Measurements from ENCODE around the gene CERT1.

CERT1 gene

GRCh38 chr5:75482482-75482881, 28.9 kb downstream of the CERT1 start:
- H3K4me1 Mint-ChIP-seq (ENCODE audit: low read depth): peaks cover 11% of the 10 kb centered on the region
- peaks cover 48% of the 10 kb centered on the region for H3K36me3 Mint-ChIP-seq (ENCODE audit: low read depth)

DNA sequence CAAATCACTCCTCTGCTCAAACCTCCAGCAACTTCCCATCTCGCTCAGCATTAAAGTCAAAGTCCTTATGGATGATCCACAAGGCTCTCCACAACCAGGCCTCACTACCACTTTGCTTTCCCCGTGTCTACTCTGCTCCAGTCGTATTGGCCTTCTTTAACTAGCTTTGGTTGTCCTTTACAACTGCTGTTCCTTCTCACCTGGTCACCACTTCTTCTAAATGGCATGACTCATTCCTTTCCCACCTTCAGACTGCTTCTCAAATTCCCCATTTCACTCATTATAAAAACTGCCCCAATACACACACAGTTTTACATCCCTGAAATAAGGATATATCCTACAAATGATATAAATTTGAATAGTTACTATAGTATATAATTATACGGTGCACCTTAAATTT, 30.4 kb downstream of the CERT1 start:
- Mint-ChIP-seq H3K4me1 (ENCODE audit: low read depth) (peaks cover 8% of the 10 kb centered on the region), H3K36me3 (ENCODE audit: low read depth) (peaks cover 35% of the 10 kb centered on the region)

More at GRCh38 chr5:75482482-75482881, 28.9 kb downstream of the CERT1 start:
- DNase-seq (ENCODE audit: low spot score): no peak
- H3K9me3 Mint-ChIP-seq: peaks cover 45% of the 10 kb centered on the region
- H3K27me3 Mint-ChIP-seq (ENCODE audit: low read depth): no peaks in the 10 kb centered on the region
- no peak overlapping the region for H3K4me3 Mint-ChIP-seq
- no peak overlapping the region for H3K27ac Mint-ChIP-seq

GRCh38 chr5:75475364-75475763, 36.1 kb downstream of the CERT1 start:
- DNase-seq (ENCODE audit: low spot score): no peak
- H3K27ac Mint-ChIP-seq: no peak overlapping the region

More for the DNA sequence above, 30.4 kb downstream of the CERT1 start:
- Mint-ChIP-seq H3K4me3 (no peak overlapping the region), H3K27ac (no peak overlapping the region), H3K9me3 (peaks cover 30% of the 10 kb centered on the region), H3K27me3 (ENCODE audit: low read depth) (no peaks in the 10 kb centered on the region)
- no peak for DNase-seq (ENCODE audit: low spot score)

DNA sequence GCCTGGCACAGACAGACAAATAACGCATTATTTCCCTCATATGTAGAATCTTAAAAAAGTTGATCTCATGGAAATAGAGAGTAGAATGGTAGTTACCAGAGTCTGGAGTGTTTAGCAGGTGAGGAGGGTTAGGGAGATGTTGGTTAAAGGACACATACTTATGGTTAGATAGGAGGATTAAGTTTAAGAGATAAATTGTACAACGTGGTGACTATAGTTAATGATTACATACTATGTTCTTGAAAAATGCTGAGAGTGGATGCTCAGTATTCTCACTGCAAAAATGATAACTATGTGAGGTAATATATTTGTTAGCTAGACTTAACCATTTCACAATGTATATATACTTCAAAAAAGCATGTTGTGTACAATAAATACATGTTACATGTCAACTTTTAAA, 38.0 kb downstream of the CERT1 start:
- Mint-ChIP-seq H3K4me1 (ENCODE audit: low read depth) (peaks cover under 1% of the 10 kb centered on the region), H3K36me3 (ENCODE audit: low read depth) (peaks cover 34% of the 10 kb centered on the region), H3K4me3 (no peak overlapping the region), H3K27ac (no peak overlapping the region), H3K27me3 (ENCODE audit: low read depth) (no peaks in the 10 kb centered on the region), H3K9me3 (peaks cover 36% of the 10 kb centered on the region)
- no peak for DNase-seq (ENCODE audit: low spot score)

More at GRCh38 chr5:75475364-75475763, 36.1 kb downstream of the CERT1 start:
- Mint-ChIP-seq H3K4me1 (ENCODE audit: low read depth) (peaks cover 3% of the 10 kb centered on the region), H3K9me3 (peaks cover 19% of the 10 kb centered on the region), H3K36me3 (ENCODE audit: low read depth) (peaks cover 19% of the 10 kb centered on the region), H3K4me3 (no peak overlapping the region), H3K27me3 (ENCODE audit: low read depth) (no peaks in the 10 kb centered on the region)

DNA sequence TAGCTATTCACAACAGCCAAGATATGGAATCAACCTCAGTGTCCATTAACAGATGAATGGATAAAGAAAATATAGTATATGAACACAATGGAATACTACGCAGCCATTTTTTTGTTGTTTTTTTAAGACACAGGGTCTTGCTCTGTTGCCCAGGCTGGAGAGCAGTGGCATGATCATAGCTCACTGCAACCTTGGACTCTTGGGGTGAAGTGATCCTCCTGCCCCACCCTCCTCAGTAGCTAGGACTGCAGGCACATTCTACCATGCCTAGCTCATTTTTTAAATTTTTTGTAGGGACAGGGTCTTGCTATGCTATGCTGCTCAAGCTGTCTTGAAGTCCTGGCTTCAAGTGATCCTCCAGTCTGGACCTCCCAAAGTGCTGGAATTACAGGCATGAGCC, 38.5 kb downstream of the CERT1 start:
- H3K27ac Mint-ChIP-seq: no peak overlapping the region
- peaks cover 38% of the 10 kb centered on the region for H3K9me3 Mint-ChIP-seq
- no peaks in the 10 kb centered on the region for H3K27me3 Mint-ChIP-seq (ENCODE audit: low read depth)
- DNase-seq (ENCODE audit: low spot score): no peak
- H3K36me3 Mint-ChIP-seq (ENCODE audit: low read depth): peaks cover 39% of the 10 kb centered on the region
- H3K4me3 Mint-ChIP-seq: no peak overlapping the region
- H3K4me1 Mint-ChIP-seq (ENCODE audit: low read depth): peaks cover 1% of the 10 kb centered on the region

- no peak overlapping the region for H3K4me3 Mint-ChIP-seq
- no peaks in the 10 kb centered on the region for H3K27me3 Mint-ChIP-seq (ENCODE audit: low read depth)
- H3K27ac Mint-ChIP-seq: no peak overlapping the region
- no peak for DNase-seq (ENCODE audit: low spot score)
- peaks cover 43% of the 10 kb centered on the region for H3K36me3 Mint-ChIP-seq (ENCODE audit: low read depth)
- H3K9me3 Mint-ChIP-seq: peaks cover 43% of the 10 kb centered on the region
- H3K4me1 Mint-ChIP-seq (ENCODE audit: low read depth): peaks cover 10% of the 10 kb centered on the region
These were observed 40.2 kb downstream of the CERT1 start for GRCh38 chr5:75471193-75471592.

DNA sequence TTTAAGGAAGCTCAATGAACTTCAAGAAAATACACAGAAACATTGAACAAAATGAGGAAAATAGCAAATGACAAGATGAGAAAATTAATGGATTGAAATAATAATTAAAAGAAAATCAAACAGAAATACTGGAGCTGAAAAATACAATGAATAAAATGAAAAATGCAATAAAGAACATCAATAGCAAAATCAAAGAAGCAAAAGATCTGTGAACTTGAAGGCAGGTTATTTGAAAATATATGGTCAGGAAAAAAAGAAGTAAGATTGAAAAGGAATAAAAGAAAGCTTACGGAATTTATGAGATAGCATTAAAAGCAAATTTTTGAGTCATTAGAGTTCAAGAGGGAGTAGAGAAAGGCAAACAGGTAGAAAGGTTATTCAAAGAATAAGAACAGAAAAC, 42.4 kb downstream of the CERT1 start:
- Mint-ChIP-seq H3K27me3 (ENCODE audit: low read depth) (no peaks in the 10 kb centered on the region), H3K36me3 (ENCODE audit: low read depth) (peaks cover 44% of the 10 kb centered on the region)
- no peak for DNase-seq (ENCODE audit: low spot score)

DNA sequence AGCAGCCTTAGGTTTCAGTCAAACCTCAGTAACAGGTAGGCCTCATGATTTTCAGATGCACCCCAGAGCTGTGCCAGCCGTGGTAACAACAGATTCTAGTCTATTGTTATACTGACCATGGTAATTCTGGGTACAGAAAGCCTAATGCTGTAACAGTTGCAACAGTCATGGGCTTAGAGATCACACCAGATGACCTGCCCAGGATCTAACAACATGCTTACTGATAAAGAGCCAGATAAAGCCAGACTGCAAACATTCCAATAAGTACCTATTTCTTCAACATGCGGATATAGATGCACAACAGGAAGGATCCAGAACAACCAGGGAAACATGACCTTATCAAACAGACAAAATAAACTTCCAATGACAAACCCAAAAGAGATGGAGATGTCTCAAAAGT, 42.8 kb downstream of the CERT1 start:
- no peak overlapping the region for H3K4me3 Mint-ChIP-seq
- DNase-seq (ENCODE audit: low spot score): no peak
- H3K27me3 Mint-ChIP-seq (ENCODE audit: low read depth): no peaks in the 10 kb centered on the region
- peaks cover 43% of the 10 kb centered on the region for H3K9me3 Mint-ChIP-seq
- H3K27ac Mint-ChIP-seq: no peak overlapping the region
- H3K36me3 Mint-ChIP-seq (ENCODE audit: low read depth): peaks cover 45% of the 10 kb centered on the region
- H3K4me1 Mint-ChIP-seq (ENCODE audit: low read depth): peaks cover 21% of the 10 kb centered on the region

More for the DNA sequence above, 42.4 kb downstream of the CERT1 start:
- peaks cover 17% of the 10 kb centered on the region for H3K4me1 Mint-ChIP-seq (ENCODE audit: low read depth)
- H3K27ac Mint-ChIP-seq: no peak overlapping the region
- H3K9me3 Mint-ChIP-seq: peaks cover 43% of the 10 kb centered on the region
- H3K4me3 Mint-ChIP-seq: no peak overlapping the region

GRCh38 chr5:75466006-75466716, 45.3 kb downstream of the CERT1 start:
- no peaks in the 10 kb centered on the region for H3K27me3 Mint-ChIP-seq (ENCODE audit: low read depth)
- peaks cover 27% of the 10 kb centered on the region for H3K4me1 Mint-ChIP-seq (ENCODE audit: low read depth)
- H3K36me3 Mint-ChIP-seq (ENCODE audit: low read depth): peaks cover 47% of the 10 kb centered on the region
- DNase-seq (ENCODE audit: low spot score): no peak
- H3K4me3 Mint-ChIP-seq: no peak overlapping the region
- no peak overlapping the region for H3K27ac Mint-ChIP-seq
- peaks cover 35% of the 10 kb centered on the region for H3K9me3 Mint-ChIP-seq

GRCh38 chr5:75465480-75465879, 45.9 kb downstream of the CERT1 start:
- peaks cover 28% of the 10 kb centered on the region for H3K9me3 Mint-ChIP-seq
- peaks cover 41% of the 10 kb centered on the region for H3K36me3 Mint-ChIP-seq (ENCODE audit: low read depth)
- no peak overlapping the region for H3K27ac Mint-ChIP-seq
- DNase-seq (ENCODE audit: low spot score): no peak
- no peak overlapping the region for H3K4me3 Mint-ChIP-seq
- peaks cover 27% of the 10 kb centered on the region for H3K4me1 Mint-ChIP-seq (ENCODE audit: low read depth)
- no peaks in the 10 kb centered on the region for H3K27me3 Mint-ChIP-seq (ENCODE audit: low read depth)

DNA sequence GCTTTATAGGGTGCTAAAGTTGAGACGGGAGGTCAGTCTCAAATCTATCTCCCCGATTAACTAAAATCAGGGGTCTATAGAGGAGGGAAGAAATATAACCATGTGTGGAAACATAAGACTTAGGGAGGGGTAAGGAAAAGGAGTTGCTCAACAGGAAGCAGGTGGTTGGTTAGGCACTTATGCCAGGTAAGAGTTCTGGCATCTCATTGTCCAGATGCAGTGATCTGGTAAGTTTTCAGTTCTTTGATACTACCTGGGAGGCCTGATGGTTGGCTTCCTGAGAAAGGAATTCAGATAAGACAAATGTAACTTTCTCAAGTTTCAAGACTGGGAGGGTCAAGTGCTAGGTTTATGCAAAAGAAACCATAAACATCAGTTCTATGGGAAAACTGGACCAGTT, 47.7 kb downstream of the CERT1 start:
- DNase-seq (ENCODE audit: low spot score): no peak
- H3K4me1 Mint-ChIP-seq (ENCODE audit: low read depth): peaks cover 27% of the 10 kb centered on the region

DNA sequence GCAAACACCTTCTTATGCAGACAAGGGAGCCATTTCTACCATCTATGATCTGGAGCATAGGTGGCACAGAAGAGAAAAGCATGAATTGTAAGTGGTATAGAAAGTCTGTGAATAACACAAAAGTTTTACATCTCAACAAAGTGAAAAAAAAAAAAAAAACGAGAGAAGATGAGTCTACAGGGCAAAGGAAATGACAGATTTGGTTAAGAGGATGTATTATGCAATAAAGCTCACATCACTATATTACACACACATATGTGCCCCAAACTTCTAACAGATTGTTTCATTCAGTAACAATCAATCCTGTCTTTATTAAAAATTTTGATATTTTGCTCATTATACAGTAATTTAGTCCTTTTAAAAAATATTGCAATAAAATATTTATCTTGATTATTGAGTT, 49.8 kb downstream of the CERT1 start:
- no peak overlapping the region for H3K4me3 Mint-ChIP-seq
- H3K27ac Mint-ChIP-seq: no peak overlapping the region
- peaks cover 3% of the 10 kb centered on the region for H3K9me3 Mint-ChIP-seq

More for the DNA sequence above, 47.7 kb downstream of the CERT1 start:
- peak overlapping the region; percentile 19 for H3K27ac Mint-ChIP-seq
- H3K36me3 Mint-ChIP-seq (ENCODE audit: low read depth): peaks cover 31% of the 10 kb centered on the region
- H3K9me3 Mint-ChIP-seq: peaks cover 13% of the 10 kb centered on the region
- H3K4me3 Mint-ChIP-seq: no peak overlapping the region
- no peaks in the 10 kb centered on the region for H3K27me3 Mint-ChIP-seq (ENCODE audit: low read depth)

DNA sequence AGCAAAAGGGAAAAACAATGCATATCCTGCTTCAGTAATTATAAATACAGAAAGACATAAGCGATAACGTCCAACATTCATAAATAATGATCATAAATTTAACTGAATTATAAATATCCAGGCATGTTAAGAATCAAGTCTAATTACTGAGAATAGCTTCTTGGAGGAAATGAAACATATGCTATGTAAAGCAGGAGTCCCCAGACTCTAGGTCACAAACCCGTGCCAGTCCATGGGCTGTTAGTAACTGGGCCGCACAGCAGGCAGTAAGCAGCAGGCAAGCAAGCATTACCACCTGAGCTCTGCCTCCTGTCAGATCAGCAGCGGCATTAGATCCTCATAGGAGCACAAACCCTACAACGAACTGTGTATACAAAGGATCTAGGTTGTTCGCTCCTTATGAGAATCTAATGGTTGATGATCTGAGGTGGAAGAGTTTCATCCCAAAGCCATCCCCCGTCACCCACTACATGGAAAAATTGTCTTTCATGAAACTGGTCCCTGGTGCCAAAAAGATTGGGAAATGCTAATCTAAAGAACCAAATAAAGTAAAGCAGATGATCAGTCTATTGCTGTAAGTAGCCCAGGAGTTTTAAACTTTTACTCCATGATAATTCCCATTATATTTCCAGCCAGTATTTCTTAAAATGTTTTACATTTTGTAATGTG, 50.4 kb downstream of the CERT1 start:
- no peak for DNase-seq (ENCODE audit: low spot score)
- Mint-ChIP-seq H3K36me3 (ENCODE audit: low read depth) (peaks cover 27% of the 10 kb centered on the region), H3K4me3 (no peak overlapping the region), H3K27me3 (ENCODE audit: low read depth) (no peaks in the 10 kb centered on the region), H3K27ac (no peak overlapping the region), H3K4me1 (ENCODE audit: low read depth) (peaks cover 17% of the 10 kb centered on the region), H3K9me3 (peaks cover 3% of the 10 kb centered on the region)

More for the DNA sequence above, 49.8 kb downstream of the CERT1 start:
- peaks cover 27% of the 10 kb centered on the region for H3K36me3 Mint-ChIP-seq (ENCODE audit: low read depth)
- no peak for DNase-seq (ENCODE audit: low spot score)
- H3K27me3 Mint-ChIP-seq (ENCODE audit: low read depth): no peaks in the 10 kb centered on the region
- H3K4me1 Mint-ChIP-seq (ENCODE audit: low read depth): peaks cover 23% of the 10 kb centered on the region

DNA sequence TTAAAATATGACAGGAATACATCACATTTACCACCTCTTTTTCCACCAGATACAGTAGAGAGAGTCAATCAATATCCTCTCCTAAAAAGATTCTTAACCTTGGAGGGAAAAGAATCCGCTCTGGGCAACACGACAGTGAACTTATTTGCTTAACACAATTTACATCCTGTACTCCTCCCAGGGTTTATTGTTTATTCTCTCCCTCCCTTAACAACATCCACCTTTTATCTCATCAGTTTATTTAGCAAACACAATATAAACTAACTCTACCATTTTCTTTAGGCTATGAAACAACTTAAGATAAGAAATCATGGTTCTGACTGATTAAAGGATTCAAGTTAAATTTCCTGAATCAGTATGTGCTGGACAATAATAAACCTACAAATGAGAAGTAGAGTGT, 50.9 kb downstream of the CERT1 start:
- Mint-ChIP-seq H3K4me1 (ENCODE audit: low read depth) (peaks cover 13% of the 10 kb centered on the region), H3K27ac (no peak overlapping the region), H3K9me3 (peaks cover 3% of the 10 kb centered on the region)

More for the DNA sequence above, 50.9 kb downstream of the CERT1 start:
- H3K27me3 Mint-ChIP-seq (ENCODE audit: low read depth): no peaks in the 10 kb centered on the region
- peaks cover 30% of the 10 kb centered on the region for H3K36me3 Mint-ChIP-seq (ENCODE audit: low read depth)
- DNase-seq (ENCODE audit: low spot score): no peak
- no peak overlapping the region for H3K4me3 Mint-ChIP-seq

Measured in T-helper 2 cell treated with Interferon-gamma antibody and Interleukin-4, amounts not matched to agents 5 μg/mL and 100 μg/mL, for 36 hours (primary cell).